ENCODE data around the gene ASIC2. TPM values are rescaled to one million over a fixed set of nuclear protein-coding genes. Genes with fewer than 3 reads are reported as not detected.
A peak's percentile ranks its signal among the peaks of the same experiment; 100 is the strongest.

Gene ASIC2
- total RNA-seq, 3 donors from 2014 or later: 0.84 to 4.6 (median 0.98) TPM

DNA sequence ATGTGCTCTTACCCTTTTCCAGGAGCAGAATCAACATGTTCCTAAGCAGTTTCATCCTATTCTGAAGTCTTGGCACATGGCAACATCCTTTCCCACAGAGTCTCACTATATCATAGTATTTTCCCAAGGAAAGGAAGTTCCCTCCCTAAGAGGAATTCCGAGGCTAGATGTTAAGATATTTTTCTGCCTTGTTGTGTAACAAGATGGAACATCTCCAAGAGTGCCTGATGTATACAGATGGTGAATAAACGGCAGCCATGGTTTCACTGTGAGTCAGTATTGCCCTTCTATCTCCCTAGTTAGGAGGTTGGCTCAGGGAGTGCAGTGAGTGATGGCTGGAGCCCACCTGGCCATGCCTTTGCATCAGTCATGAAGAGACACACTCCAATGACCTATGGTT is 253.2 kb downstream of the ASIC2 start:
- ATAC-seq (no peak), DNase-seq (no peak)
- intact Hi-C loops (cut with DNase I, micrococcal nuclease): no loop called here
- Histone ChIP-seq H3K4me1 (ENCODE audit: low read depth) (no peaks in the 10 kb centered on the region), H3K36me3 (ENCODE audit: low read depth) (no peaks in the 10 kb centered on the region), H3K9me3 (no peaks in the 10 kb centered on the region), H3K4me3 (no peak overlapping the region)
- TF ChIP-seq, protein P1, sequence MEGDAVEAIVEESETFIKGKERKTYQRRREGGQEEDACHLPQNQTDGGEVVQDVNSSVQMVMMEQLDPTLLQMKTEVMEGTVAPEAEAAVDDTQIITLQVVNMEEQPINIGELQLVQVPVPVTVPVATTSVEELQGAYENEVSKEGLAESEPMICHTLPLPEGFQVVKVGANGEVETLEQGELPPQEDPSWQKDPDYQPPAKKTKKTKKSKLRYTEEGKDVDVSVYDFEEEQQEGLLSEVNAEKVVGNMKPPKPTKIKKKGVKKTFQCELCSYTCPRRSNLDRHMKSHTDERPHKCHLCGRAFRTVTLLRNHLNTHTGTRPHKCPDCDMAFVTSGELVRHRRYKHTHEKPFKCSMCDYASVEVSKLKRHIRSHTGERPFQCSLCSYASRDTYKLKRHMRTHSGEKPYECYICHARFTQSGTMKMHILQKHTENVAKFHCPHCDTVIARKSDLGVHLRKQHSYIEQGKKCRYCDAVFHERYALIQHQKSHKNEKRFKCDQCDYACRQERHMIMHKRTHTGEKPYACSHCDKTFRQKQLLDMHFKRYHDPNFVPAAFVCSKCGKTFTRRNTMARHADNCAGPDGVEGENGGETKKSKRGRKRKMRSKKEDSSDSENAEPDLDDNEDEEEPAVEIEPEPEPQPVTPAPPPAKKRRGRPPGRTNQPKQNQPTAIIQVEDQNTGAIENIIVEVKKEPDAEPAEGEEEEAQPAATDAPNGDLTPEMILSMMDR (IDR thresholded peaks at IDR 0.05): no peak

DNA sequence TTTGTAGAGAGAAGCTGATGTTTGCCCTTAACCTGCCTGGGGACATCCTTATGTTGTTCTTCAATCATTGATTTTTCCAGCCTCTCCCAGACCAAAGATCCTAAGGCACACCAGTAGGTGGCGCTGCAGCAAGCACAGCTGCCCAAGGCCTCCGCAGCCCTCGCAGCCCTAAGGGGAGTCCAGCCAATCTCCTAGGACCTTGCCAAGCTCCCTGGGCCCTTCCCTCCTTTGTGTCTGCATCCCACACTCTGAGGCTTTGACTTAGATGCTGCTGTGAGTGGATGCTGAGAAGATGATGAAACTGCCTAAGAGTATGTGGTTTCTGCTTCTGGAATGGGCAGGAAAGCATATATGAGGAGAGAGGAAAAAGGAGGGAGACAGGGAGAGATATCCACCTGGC is 254.4 kb downstream of the ASIC2 start:
- TF ChIP-seq, protein P1 (IDR thresholded peaks at IDR 0.05): peak; percentile 51
- Histone ChIP-seq H3K9me3 (no peaks in the 10 kb centered on the region), H3K36me3 (ENCODE audit: low read depth) (no peaks in the 10 kb centered on the region), H3K4me3 (no peak overlapping the region), H3K4me1 (ENCODE audit: low read depth) (no peaks in the 10 kb centered on the region)
- ATAC-seq (peak; percentile 84), DNase-seq (peak in 2 of 3 donors; percentile 68 to 71)
- intact Hi-C loops (cut with DNase I, micrococcal nuclease): no loop called here

DNA sequence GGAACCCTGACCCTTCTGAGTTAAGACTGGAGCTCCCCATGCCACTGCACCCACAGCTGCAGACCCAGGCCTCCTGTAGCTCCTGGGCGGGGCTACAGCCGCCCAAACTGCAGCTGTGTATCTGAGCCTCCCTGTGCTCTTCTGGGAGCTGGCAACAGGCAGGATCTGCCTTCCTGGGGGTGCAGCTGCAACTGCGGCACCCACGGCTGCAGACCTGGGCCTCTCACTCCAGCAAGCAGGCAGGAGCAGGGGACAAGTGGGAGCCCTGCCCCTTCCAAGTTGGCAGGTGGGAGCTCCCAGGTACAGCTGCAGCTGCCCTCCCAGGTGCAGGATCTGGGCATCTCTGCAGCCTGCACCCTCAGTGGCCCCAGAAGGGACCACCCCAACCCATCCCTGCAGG is 259.9 kb downstream of the ASIC2 start:
- no peak overlapping the region for H3K4me3 ChIP-seq
- intact Hi-C loops (cut with DNase I, micrococcal nuclease): no loop called here
- H3K36me3 ChIP-seq (ENCODE audit: low read depth): no peaks in the 10 kb centered on the region
- no peak for DNase-seq
- H3K9me3 ChIP-seq: no peaks in the 10 kb centered on the region
- ATAC-seq: no peak
- H3K4me1 ChIP-seq (ENCODE audit: low read depth): no peaks in the 10 kb centered on the region
- TF ChIP-seq, protein P1 (IDR thresholded peaks at IDR 0.05): no peak

DNA sequence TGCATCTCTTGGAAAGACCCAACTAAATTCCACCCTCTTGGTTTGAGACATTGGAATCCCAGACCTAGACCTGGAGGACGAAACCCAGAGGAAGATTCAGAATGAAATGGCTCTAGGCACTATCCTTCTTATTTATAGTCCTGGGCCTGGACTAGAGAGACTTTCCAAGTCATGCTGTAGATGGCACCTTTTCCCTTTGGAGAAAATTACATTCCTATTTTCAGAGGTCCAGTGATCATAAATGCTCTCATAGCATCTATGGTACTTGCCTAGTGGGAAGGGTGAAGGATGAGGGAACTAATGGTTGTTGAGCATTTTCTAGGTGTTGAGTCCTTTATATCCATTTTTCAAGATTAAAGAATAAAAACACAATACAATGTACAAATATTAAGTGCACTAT is 264.3 kb downstream of the ASIC2 start:
- TF ChIP-seq, protein P1 (IDR thresholded peaks at IDR 0.05): no peak
- Histone ChIP-seq H3K9me3 (no peaks in the 10 kb centered on the region), H3K4me1 (ENCODE audit: low read depth) (no peaks in the 10 kb centered on the region), H3K36me3 (ENCODE audit: low read depth) (no peaks in the 10 kb centered on the region), H3K4me3 (no peak overlapping the region)
- DNase-seq: no peak
- no peak for ATAC-seq
- intact Hi-C loops (cut with DNase I, micrococcal nuclease): loop anchor here in 1 of 2 donors (5.0 kb wide), 1 partner anchor 644 kb away; no protein-coding TSS in a partner anchor

DNA sequence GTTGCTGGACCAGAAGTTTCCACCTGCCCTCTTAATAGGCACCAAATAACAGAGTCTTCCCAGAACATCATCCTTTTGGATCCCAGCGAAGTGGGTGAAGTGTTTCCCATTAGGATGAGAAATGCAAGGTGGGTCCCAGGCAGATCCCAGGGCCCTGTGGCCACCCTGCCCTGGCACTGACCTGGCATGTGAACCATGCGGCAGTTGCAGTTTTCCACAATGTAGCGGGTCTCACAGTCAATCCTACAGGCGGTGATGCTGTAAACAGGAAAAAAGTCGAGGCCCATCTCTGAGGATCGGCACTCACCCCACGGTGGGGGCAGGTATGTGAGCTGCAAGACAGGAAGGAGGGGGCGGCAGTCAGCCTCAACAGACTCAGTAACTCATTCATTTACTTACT is 265.0 kb downstream of the ASIC2 start:
- H3K4me1 ChIP-seq (ENCODE audit: low read depth): no peaks in the 10 kb centered on the region
- DNase-seq (no peak), ATAC-seq (no peak)
- H3K4me3 ChIP-seq: no peak overlapping the region
- intact Hi-C loops (cut with DNase I, micrococcal nuclease): loop anchor here in 1 of 2 donors (5.0 kb wide), 1 partner anchor 644 kb away; no protein-coding TSS in a partner anchor
- H3K36me3 ChIP-seq (ENCODE audit: low read depth): no peaks in the 10 kb centered on the region
- H3K9me3 ChIP-seq: no peaks in the 10 kb centered on the region
- TF ChIP-seq, protein P1 (IDR thresholded peaks at IDR 0.05): no peak

Measured in mucosa of descending colon (tissue), 3 donors.